HCT116 (cell line): ENCODE results near the gene CKMT2. TPM values are rescaled to one million over a fixed set of nuclear protein-coding genes. Genes with fewer than 3 reads are reported as not detected.

Source experiments
- ATAC-seq: fragments of 200-7000 bp; cut with Tn5 transposase; 2 replicates; pipeline ENCODE4 v1.9.1; 2020; ENCODE audit warnings: mild to moderate bottlenecking, moderate library complexity
- BruUV-seq: library from RNA; stranded (reverse); fragments of 400-500 nt; replicated peaks from 2 replicates; lab custom pipeline; 2021; lab: Mats Ljungman, UMichigan
- CTCF ChIA-PET: fragments of 300-600 bp; sonication (Branson Sonifier 250); formaldehyde crosslinking; loops from one replicate; lab custom pipeline; 2021; ENCODE audit warnings: antibody characterized with exemption; lab: Charles Lee
- POLR2A ChIA-PET: fragments of 300-600, 350-600 bp; sonication (Branson Sonifier 250); formaldehyde crosslinking; loops from one replicate; lab custom pipeline; 2021; ENCODE audit warnings: antibody characterized with exemption; lab: Charles Lee
- RAD21 ChIA-PET, 2 experiments: fragments of 300-600 bp; sonication (Branson Sonifier 250); formaldehyde crosslinking; loops; one replicate each; lab custom pipeline; 2023; ENCODE audit warnings: low total read pairs in 2 of 2; ENCODE audit not compliant: uncharacterized antibody in 2 of 2, unreplicated experiment in 2 of 2, low non-redundant PET in 1 of 2; lab: Charles Lee
- DNase-seq: peaks from one replicate; pipeline ENCODE4 v3.0.0-alpha.2; 2010; ENCODE audit warnings: low read depth, low spot score
- H2AFZ ChIP-seq: fragments of 200-600 bp; shearing (Covaris generic), sonication (generic); 2 replicates; pipeline ENCODE4 v1.6.1; 2017; ENCODE audit warnings: low read depth, mixed run types, mixed read lengths, antibody characterized with exemption, low read length; ENCODE audit not compliant: poor library complexity, severe bottlenecking
- H3K27ac ChIP-seq: 2 replicates; pipeline ENCODE4 v1.5.1; 2012; ENCODE audit warnings: low read depth, low read length
- H3K27me3 ChIP-seq: fragments of 200-600 bp; sonication (generic); 2 replicates; pipeline ENCODE4 v1.6.1; 2016; ENCODE audit warnings: mixed run types, low read length, mixed read lengths; ENCODE audit not compliant: insufficient read depth
- H3K36me3 ChIP-seq, 2 experiments: fragments of 200-500 bp in 1 of 2; fragments of 200-600 bp in 1 of 2; sonication (Bioruptor generic) in 1 of 2; sonication (generic) in 1 of 2; 2 replicates each; pipeline versions ENCODE4 v1.5.1 to v1.6.1; 2014 to 2016; ENCODE audit warnings: low read length in 2 of 2, inconsistent platforms in 1 of 2, mixed read lengths in 1 of 2, mixed run types in 1 of 2; ENCODE audit not compliant: insufficient read depth in 2 of 2, control insufficient read depth in 1 of 2
- H3K4me1 ChIP-seq, 2 experiments: fragments of 200-600 bp in 1 of 2; sonication (generic) in 1 of 2; 2 replicates each; pipeline versions ENCODE4 v1.5.1 to v1.6.1; 2012 to 2017; ENCODE audit warnings: low read length in 2 of 2, inconsistent platforms in 1 of 2, mild to moderate bottlenecking in 1 of 2, mixed read lengths in 1 of 2, mixed run types in 1 of 2, moderate library complexity in 1 of 2; ENCODE audit not compliant: insufficient read depth in 2 of 2, control insufficient read depth in 1 of 2
- H3K4me2 ChIP-seq: fragments of 200-600 bp; sonication (generic); 2 replicates; pipeline ENCODE4 v1.6.1; 2017; ENCODE audit warnings: mixed run types, low read length, mixed read lengths
- H3K4me3 ChIP-seq, 2 experiments: fragments of 200-600 bp in 1 of 2; sonication (generic) in 1 of 2; replicated peaks in 1 of 2; 2 replicates each; pipeline ENCODE4 v1.5.1; 2011 to 2016; ENCODE audit warnings: low read length in 2 of 2, control low read depth in 1 of 2, low read depth in 1 of 2, mild to moderate bottlenecking in 1 of 2, mixed read lengths in 1 of 2, mixed run types in 1 of 2
- H3K79me2 ChIP-seq: fragments of 200-600 bp; sonication (generic); 2 replicates; pipeline ENCODE4 v1.6.1; 2017; ENCODE audit warnings: mild to moderate bottlenecking, mixed run types, low read length, moderate library complexity, mixed read lengths; ENCODE audit not compliant: insufficient read depth
- H3K9ac ChIP-seq: fragments of 200-600 bp; sonication (generic); 2 replicates; pipeline ENCODE4 v1.6.1; 2016; ENCODE audit warnings: low read length, mixed read lengths
- H3K9me2 ChIP-seq: fragments of 200-600 bp; sonication (generic), shearing (Covaris generic); 2 replicates; pipeline ENCODE4 v1.6.1; 2017; ENCODE audit warnings: mixed run types, mild to moderate bottlenecking, moderate library complexity; ENCODE audit not compliant: insufficient read depth
- H3K9me3 ChIP-seq, 2 experiments: fragments of 200-500 bp in 1 of 2; fragments of 200-600 bp in 1 of 2; sonication (Bioruptor generic) in 1 of 2; sonication (generic) in 1 of 2; 2 replicates each; pipeline ENCODE4 v1.6.1; 2014 to 2017; ENCODE audit warnings: low read length in 2 of 2, mixed read lengths in 2 of 2, inconsistent platforms in 1 of 2, low read depth in 1 of 2, mild to moderate bottlenecking in 1 of 2, mixed run types in 1 of 2, moderate library complexity in 1 of 2; ENCODE audit not compliant: control insufficient read depth in 1 of 2, insufficient read depth in 1 of 2
- H4K20me1 ChIP-seq: fragments of 200-600 bp; sonication (generic), shearing (Covaris generic); 2 replicates; pipeline ENCODE4 v1.6.1; 2017; ENCODE audit warnings: mixed run types, mild to moderate bottlenecking, moderate library complexity; ENCODE audit not compliant: insufficient read depth
- CBX3 ChIP-seq: IDR thresholded peaks from 2 replicates; pipeline ENCODE4 v1.6.1; 2012; ENCODE audit warnings: low read depth
- CEBPB ChIP-seq: IDR thresholded peaks from 2 replicates; pipeline ENCODE4 v1.6.1; 2012; ENCODE audit warnings: low read depth
- EGR1 ChIP-seq: IDR thresholded peaks from 2 replicates; pipeline ENCODE4 v1.6.1; 2012; ENCODE audit warnings: low read depth
- ELF1 ChIP-seq: IDR thresholded peaks from 2 replicates; pipeline ENCODE4 v1.6.1; 2012; ENCODE audit warnings: low read depth, borderline replicate concordance
- EZH2phosphoT487 ChIP-seq: fragments of 200-600 bp; IDR thresholded peaks from 2 replicates; pipeline ENCODE4 v1.6.1; 2018; ENCODE audit warnings: antibody characterized with exemption, borderline replicate concordance
- FOSL1 ChIP-seq: IDR thresholded peaks from 2 replicates; pipeline ENCODE4 v1.6.1; 2012; ENCODE audit warnings: low read depth
- JUND ChIP-seq: IDR thresholded peaks from 2 replicates; pipeline ENCODE4 v1.6.1; 2012
- POLR2A ChIP-seq: IDR thresholded peaks from 2 replicates; pipeline ENCODE4 v1.7.0; 2011; ENCODE audit warnings: borderline replicate concordance; ENCODE audit not compliant: insufficient read depth, insufficient read length; ENCODE audit errors: extremely low read depth
- POLR2AphosphoS5 ChIP-seq: IDR thresholded peaks from 2 replicates; pipeline ENCODE4 v1.6.1; 2011; ENCODE audit warnings: mild to moderate bottlenecking, low read depth, low read length, moderate library complexity
- RAD21 ChIP-seq: IDR thresholded peaks from 2 replicates; pipeline ENCODE4 v1.6.1; 2012; ENCODE audit warnings: low read depth, mild to moderate bottlenecking
- SIN3A ChIP-seq: IDR thresholded peaks from 2 replicates; pipeline ENCODE4 v1.6.1; 2012; ENCODE audit warnings: low read depth
- SP1 ChIP-seq: IDR thresholded peaks from 2 replicates; pipeline ENCODE4 v1.6.1; 2012; ENCODE audit warnings: low read depth
- TCF7L2 ChIP-seq: IDR thresholded peaks from 2 replicates; pipeline ENCODE4 v1.7.0; 2011; ENCODE audit warnings: borderline replicate concordance, inconsistent platforms; ENCODE audit not compliant: insufficient read depth, insufficient read length; ENCODE audit errors: extremely low read depth
- YY1 ChIP-seq: IDR thresholded peaks from 2 replicates; pipeline ENCODE4 v1.6.1; 2011; ENCODE audit warnings: low read length, low read depth, moderate library complexity, mild to moderate bottlenecking; ENCODE audit not compliant: insufficient replicate concordance; ENCODE audit errors: extremely low read depth
- ZFX ChIP-seq: fragments of 450-650 bp; IDR thresholded peaks from 2 replicates; pipeline ENCODE4 v1.6.1; 2017
- ZNF274 ChIP-seq: fragments of 200-500 bp; sonication (Bioruptor generic); IDR thresholded peaks from 2 replicates; pipeline ENCODE4 v1.6.1; 2014; ENCODE audit warnings: mild to moderate bottlenecking, low read depth, low read length, inconsistent platforms
- intact Hi-C: fragments of 100-400 bp; cut with micrococcal nuclease; formaldehyde crosslinking; loops from 2 replicates; pipeline ENCODE4 v1.10.0; 2022
- total RNA-seq: library from RNA; stranded (reverse); gene quantifications from one replicate; pipeline ENCODE4 v1.2.1, GENCODE V29; 2021; ENCODE audit not compliant: unreplicated experiment
- TF ChIP-seq, protein P1 (sequence below), 3 experiments: fragments of 200-600 bp in 1 of 3; sonication (generic) in 1 of 3; IDR thresholded peaks in 2 of 3; conservative IDR thresholded peaks in 1 of 3; 2 replicates each; pipeline ENCODE4 v1.5.1; 2012 to 2017; ENCODE audit warnings: low read depth in 2 of 3, low read length in 2 of 3, antibody characterized with exemption in 1 of 3, borderline replicate concordance in 1 of 3, control low read depth in 1 of 3, mild to moderate bottlenecking in 1 of 3, mixed read lengths in 1 of 3, mixed run types in 1 of 3, moderate library complexity in 1 of 3; ENCODE audit not compliant: insufficient read depth in 1 of 3
- TF ChIP-seq, protein P2 (sequence below): IDR thresholded peaks from 2 replicates; pipeline ENCODE4 v1.6.1; 2012
- TF ChIP-seq, protein P3 (sequence below): IDR thresholded peaks from 2 replicates; pipeline ENCODE4 v1.6.1; 2012
- TF ChIP-seq, protein P4 (sequence below): IDR thresholded peaks from 2 replicates; pipeline ENCODE4 v1.6.1; 2012; ENCODE audit warnings: low read depth

CKMT2 gene
- total RNA-seq, 1 experiment from 2014 or later = not detected

DNA sequence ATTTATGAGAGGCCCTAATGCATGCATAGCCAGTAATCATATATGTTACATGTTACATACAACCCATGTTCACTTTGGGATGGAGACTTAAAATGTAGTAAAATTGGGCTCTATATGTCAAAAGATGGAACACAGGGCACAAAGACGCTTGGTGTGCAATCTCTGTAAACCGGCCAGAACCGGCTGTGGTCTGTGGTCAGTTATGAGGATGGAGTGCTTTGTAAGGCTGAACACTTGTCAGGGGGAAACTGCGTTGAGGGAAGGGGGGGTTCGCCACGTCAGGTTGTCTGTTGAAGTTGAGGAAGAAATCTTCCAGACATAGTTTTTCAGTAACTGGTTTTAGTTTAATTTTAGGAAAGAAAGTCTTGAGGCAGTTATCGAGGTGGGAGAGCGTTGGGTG, 2.7 kb upstream of the CKMT2 start:
- Histone ChIP-seq H3K9me3 (no peaks in the 10 kb centered on the region), H3K27ac (no peak overlapping the region), H3K4me3 (no peak overlapping the region), H2AFZ (no peak overlapping the region), H3K9me2 (no peaks in the 10 kb centered on the region), H3K4me2 (no peak overlapping the region), H3K36me3 (no peaks in the 10 kb centered on the region), H4K20me1 (no peaks in the 10 kb centered on the region), H3K4me1 (no peaks in the 10 kb centered on the region), H3K79me2 (no peaks in the 10 kb centered on the region), H3K27me3 (no peaks in the 10 kb centered on the region), H3K9ac (no peak overlapping the region)
- BruUV-seq = no TSS peak
- DNase-seq (no peak), ATAC-seq (no peak)
- intact Hi-C loops = no loop called here
- POLR2A ChIA-PET = no interaction called here
- TF ChIP-seq FOSL1 (no peak), RAD21 (no peak), CEBPB (no peak), POLR2A (no peak), ZNF274 (no peak), ELF1 (no peak), YY1 (no peak), EGR1 (no peak), CBX3 (no peak), TCF7L2 (no peak), JUND (no peak), POLR2AphosphoS5 (no peak), ZFX (no peak), SP1 (no peak), EZH2phosphoT487 (no peak), SIN3A (no peak)
- TF ChIP-seq, protein P1, sequence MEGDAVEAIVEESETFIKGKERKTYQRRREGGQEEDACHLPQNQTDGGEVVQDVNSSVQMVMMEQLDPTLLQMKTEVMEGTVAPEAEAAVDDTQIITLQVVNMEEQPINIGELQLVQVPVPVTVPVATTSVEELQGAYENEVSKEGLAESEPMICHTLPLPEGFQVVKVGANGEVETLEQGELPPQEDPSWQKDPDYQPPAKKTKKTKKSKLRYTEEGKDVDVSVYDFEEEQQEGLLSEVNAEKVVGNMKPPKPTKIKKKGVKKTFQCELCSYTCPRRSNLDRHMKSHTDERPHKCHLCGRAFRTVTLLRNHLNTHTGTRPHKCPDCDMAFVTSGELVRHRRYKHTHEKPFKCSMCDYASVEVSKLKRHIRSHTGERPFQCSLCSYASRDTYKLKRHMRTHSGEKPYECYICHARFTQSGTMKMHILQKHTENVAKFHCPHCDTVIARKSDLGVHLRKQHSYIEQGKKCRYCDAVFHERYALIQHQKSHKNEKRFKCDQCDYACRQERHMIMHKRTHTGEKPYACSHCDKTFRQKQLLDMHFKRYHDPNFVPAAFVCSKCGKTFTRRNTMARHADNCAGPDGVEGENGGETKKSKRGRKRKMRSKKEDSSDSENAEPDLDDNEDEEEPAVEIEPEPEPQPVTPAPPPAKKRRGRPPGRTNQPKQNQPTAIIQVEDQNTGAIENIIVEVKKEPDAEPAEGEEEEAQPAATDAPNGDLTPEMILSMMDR (IDR thresholded peaks at IDR 0.05 in 2 of 3, conservative IDR thresholded peaks at IDR 0.05 in 1 of 3; ENCODE audit: borderline replicate concordance in 1 of 3, insufficient read depth in 1 of 3, low read depth in 2 of 3, low read length in 2 of 3) = no peak
- TF ChIP-seq, protein P2, sequence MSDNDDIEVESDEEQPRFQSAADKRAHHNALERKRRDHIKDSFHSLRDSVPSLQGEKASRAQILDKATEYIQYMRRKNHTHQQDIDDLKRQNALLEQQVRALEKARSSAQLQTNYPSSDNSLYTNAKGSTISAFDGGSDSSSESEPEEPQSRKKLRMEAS = no peak
- TF ChIP-seq, protein P3, sequence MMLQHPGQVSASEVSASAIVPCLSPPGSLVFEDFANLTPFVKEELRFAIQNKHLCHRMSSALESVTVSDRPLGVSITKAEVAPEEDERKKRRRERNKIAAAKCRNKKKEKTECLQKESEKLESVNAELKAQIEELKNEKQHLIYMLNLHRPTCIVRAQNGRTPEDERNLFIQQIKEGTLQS = no peak
- TF ChIP-seq, protein P4, sequence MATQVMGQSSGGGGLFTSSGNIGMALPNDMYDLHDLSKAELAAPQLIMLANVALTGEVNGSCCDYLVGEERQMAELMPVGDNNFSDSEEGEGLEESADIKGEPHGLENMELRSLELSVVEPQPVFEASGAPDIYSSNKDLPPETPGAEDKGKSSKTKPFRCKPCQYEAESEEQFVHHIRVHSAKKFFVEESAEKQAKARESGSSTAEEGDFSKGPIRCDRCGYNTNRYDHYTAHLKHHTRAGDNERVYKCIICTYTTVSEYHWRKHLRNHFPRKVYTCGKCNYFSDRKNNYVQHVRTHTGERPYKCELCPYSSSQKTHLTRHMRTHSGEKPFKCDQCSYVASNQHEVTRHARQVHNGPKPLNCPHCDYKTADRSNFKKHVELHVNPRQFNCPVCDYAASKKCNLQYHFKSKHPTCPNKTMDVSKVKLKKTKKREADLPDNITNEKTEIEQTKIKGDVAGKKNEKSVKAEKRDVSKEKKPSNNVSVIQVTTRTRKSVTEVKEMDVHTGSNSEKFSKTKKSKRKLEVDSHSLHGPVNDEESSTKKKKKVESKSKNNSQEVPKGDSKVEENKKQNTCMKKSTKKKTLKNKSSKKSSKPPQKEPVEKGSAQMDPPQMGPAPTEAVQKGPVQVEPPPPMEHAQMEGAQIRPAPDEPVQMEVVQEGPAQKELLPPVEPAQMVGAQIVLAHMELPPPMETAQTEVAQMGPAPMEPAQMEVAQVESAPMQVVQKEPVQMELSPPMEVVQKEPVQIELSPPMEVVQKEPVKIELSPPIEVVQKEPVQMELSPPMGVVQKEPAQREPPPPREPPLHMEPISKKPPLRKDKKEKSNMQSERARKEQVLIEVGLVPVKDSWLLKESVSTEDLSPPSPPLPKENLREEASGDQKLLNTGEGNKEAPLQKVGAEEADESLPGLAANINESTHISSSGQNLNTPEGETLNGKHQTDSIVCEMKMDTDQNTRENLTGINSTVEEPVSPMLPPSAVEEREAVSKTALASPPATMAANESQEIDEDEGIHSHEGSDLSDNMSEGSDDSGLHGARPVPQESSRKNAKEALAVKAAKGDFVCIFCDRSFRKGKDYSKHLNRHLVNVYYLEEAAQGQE = no peak
- CTCF ChIA-PET = no interaction called here
- RAD21 ChIA-PET = no interaction called here
